ENCODE data around the gene SEPTIN2. TPM values are rescaled to one million over a fixed set of nuclear protein-coding genes. Genes with fewer than 3 reads are reported as not detected.

The SEPTIN2 gene
- polyA plus RNA-seq (2013): 334 and 340 TPM in 2 replicates

GRCh38 chr2:241315879-241316631 is at the start of gene SEPTIN2:
Gene SEPTIN2, plus strand, starts transcription at chr2:241315925. Its CDS starts 8,308 bp downstream, at chr2:241324233.
- Histone ChIP-seq H4K8ac (ENCODE audit: low read depth, low read length) (peak within 1 kb of the TSS; percentile 97), H3K4me2 (ENCODE audit: low read length) (peak within 1 kb of the TSS; percentile 92), H3K4me3 (ENCODE audit: low read depth, low read length) (peak within 1 kb of the TSS; percentile 99), H3K27me3 (ENCODE audit: insufficient read depth, low read length) (no peaks in the 10 kb centered on the region), H3K14ac (ENCODE audit: low read length) (peak within 1 kb of the TSS; percentile 100), H3K9me3 (ENCODE audit: insufficient read depth, low read depth, low read length) (no peaks in the 10 kb centered on the region), H3K23ac (ENCODE audit: low read length) (peak within 1 kb of the TSS; percentile 62), H2BK12ac (ENCODE audit: low read length) (peak within 1 kb of the TSS; percentile 77), H3K79me1 (ENCODE audit: low read length) (peaks cover 16% of the 10 kb centered on the region), H3K4ac (ENCODE audit: low read depth, low read length) (peak within 1 kb of the TSS; percentile 100), H4K91ac (ENCODE audit: low read depth, low read length) (peak within 1 kb of the TSS; percentile 99), H2AFZ (ENCODE audit: insufficient read depth, low read length, poor library complexity) (peak within 1 kb of the TSS; percentile 80), H3K4me1 (ENCODE audit: control insufficient read depth in 1 of 2, insufficient read depth in 2 of 2, low read length in 2 of 2) (peaks cover 0 to 11% of the 10 kb centered on the region in 2 experiments), H4K12ac (ENCODE audit: low read depth, low read length) (peak within 1 kb of the TSS; percentile 98), H2BK120ac (ENCODE audit: insufficient read depth, low read length, poor library complexity) (peak within 1 kb of the TSS; percentile 96), H3K79me2 (ENCODE audit: control insufficient read depth, insufficient read depth, low read length, poor library complexity) (peaks cover 38% of the 10 kb centered on the region), H2AK5ac (ENCODE audit: low read length) (peak within 1 kb of the TSS; percentile 99), H3K18ac (ENCODE audit: low read length) (peak within 1 kb of the TSS; percentile 97), H3K27ac (ENCODE audit: low read depth, low read length) (peak within 1 kb of the TSS; percentile 95), H3K36me3 (ENCODE audit: control insufficient read depth in 1 of 2, insufficient read depth in 2 of 2, low read length in 2 of 2) (peaks cover 2% of the 10 kb centered on the region in 2 experiments), H3K9ac (ENCODE audit: low read length) (peak within 1 kb of the TSS; percentile 99), H2BK5ac (ENCODE audit: low read depth, low read length, poor library complexity) (peak within 1 kb of the TSS; percentile 96)
- DNase-seq: peak; percentile 39 to 51
- WGBS (ENCODE audit: extremely low coverage, insufficient coverage, insufficient read length): no CpG with 5 or more reads among the region's 75 CpGs

- Histone ChIP-seq H3K27ac (ENCODE audit: low read depth, low read length) (no peak overlapping the region), H2BK120ac (ENCODE audit: insufficient read depth, low read length, poor library complexity) (no peak overlapping the region), H3K23ac (ENCODE audit: low read length) (no peak overlapping the region), H3K14ac (ENCODE audit: low read length) (no peak overlapping the region), H3K36me3 (ENCODE audit: control insufficient read depth in 1 of 2, insufficient read depth in 2 of 2, low read length in 2 of 2) (peaks cover 48 to 50% of the 10 kb centered on the region in 2 experiments), H3K4me2 (ENCODE audit: low read length) (no peak overlapping the region), H2AFZ (ENCODE audit: insufficient read depth, low read length, poor library complexity) (no peak overlapping the region), H3K4ac (ENCODE audit: low read depth, low read length) (peak overlapping the region; percentile 92), H2BK12ac (ENCODE audit: low read length) (no peak overlapping the region), H4K8ac (ENCODE audit: low read depth, low read length) (no peak overlapping the region), H2BK5ac (ENCODE audit: low read depth, low read length, poor library complexity) (no peak overlapping the region), H3K27me3 (ENCODE audit: insufficient read depth, low read length) (no peaks in the 10 kb centered on the region), H4K91ac (ENCODE audit: low read depth, low read length) (no peak overlapping the region), H3K79me2 (ENCODE audit: control insufficient read depth, insufficient read depth, low read length, poor library complexity) (peaks cover 26% of the 10 kb centered on the region), H3K79me1 (ENCODE audit: low read length) (peaks cover 12% of the 10 kb centered on the region), H3K4me1 (ENCODE audit: control insufficient read depth in 1 of 2, insufficient read depth in 2 of 2, low read length in 2 of 2) (peaks cover 22 to 33% of the 10 kb centered on the region in 2 experiments), H3K9me3 (ENCODE audit: insufficient read depth, low read depth, low read length) (no peaks in the 10 kb centered on the region), H3K18ac (ENCODE audit: low read length) (no peak overlapping the region), H2AK5ac (ENCODE audit: low read length) (no peak overlapping the region), H3K4me3 (ENCODE audit: low read depth, low read length) (no peak overlapping the region), H3K9ac (ENCODE audit: low read length) (no peak overlapping the region), H4K12ac (ENCODE audit: low read depth, low read length) (no peak overlapping the region)
- no peak for DNase-seq
- WGBS (ENCODE audit: extremely low coverage, insufficient coverage, insufficient read length): no CpG with 5 or more reads among the region's 12 CpGs
Observed at GRCh38 chr2:241267249-241268067, 48.3 kb upstream of the SEPTIN2 start.

- no CpG with 5 or more reads among the region's 7 CpGs for WGBS (ENCODE audit: extremely low coverage, insufficient coverage, insufficient read length)
- Histone ChIP-seq H3K27ac (ENCODE audit: low read depth, low read length) (no peak overlapping the region), H3K18ac (ENCODE audit: low read length) (peak overlapping the region; percentile 46), H3K4me2 (ENCODE audit: low read length) (no peak overlapping the region), H3K79me2 (ENCODE audit: control insufficient read depth, insufficient read depth, low read length, poor library complexity) (peaks cover 28% of the 10 kb centered on the region), H2BK120ac (ENCODE audit: insufficient read depth, low read length, poor library complexity) (no peak overlapping the region), H4K12ac (ENCODE audit: low read depth, low read length) (no peak overlapping the region), H2BK12ac (ENCODE audit: low read length) (no peak overlapping the region), H4K91ac (ENCODE audit: low read depth, low read length) (no peak overlapping the region), H3K14ac (ENCODE audit: low read length) (no peak overlapping the region), H3K4me1 (ENCODE audit: control insufficient read depth in 1 of 2, insufficient read depth in 2 of 2, low read length in 2 of 2) (peaks cover 22 to 34% of the 10 kb centered on the region in 2 experiments), H2BK5ac (ENCODE audit: low read depth, low read length, poor library complexity) (no peak overlapping the region), H3K23ac (ENCODE audit: low read length) (no peak overlapping the region), H3K4ac (ENCODE audit: low read depth, low read length) (peak overlapping the region; percentile 3), H3K27me3 (ENCODE audit: insufficient read depth, low read length) (no peaks in the 10 kb centered on the region), H3K79me1 (ENCODE audit: low read length) (peaks cover 12% of the 10 kb centered on the region), H3K4me3 (ENCODE audit: low read depth, low read length) (no peak overlapping the region), H3K9me3 (ENCODE audit: insufficient read depth, low read depth, low read length) (no peaks in the 10 kb centered on the region), H3K9ac (ENCODE audit: low read length) (no peak overlapping the region), H4K8ac (ENCODE audit: low read depth, low read length) (no peak overlapping the region), H2AFZ (ENCODE audit: insufficient read depth, low read length, poor library complexity) (no peak overlapping the region), H3K36me3 (ENCODE audit: control insufficient read depth in 1 of 2, insufficient read depth in 2 of 2, low read length in 2 of 2) (peaks cover 40 to 42% of the 10 kb centered on the region in 2 experiments), H2AK5ac (ENCODE audit: low read length) (no peak overlapping the region)
- DNase-seq: no peak
Observed at GRCh38 chr2:241268306-241268705, 47.4 kb upstream of the SEPTIN2 start.

- peaks cover 12% of the 10 kb centered on the region for H3K79me1 ChIP-seq (ENCODE audit: low read length)
- no peaks in the 10 kb centered on the region for H3K9me3 ChIP-seq (ENCODE audit: insufficient read depth, low read depth, low read length)
- H4K91ac ChIP-seq (ENCODE audit: low read depth, low read length): no peak overlapping the region
- H3K4me2 ChIP-seq (ENCODE audit: low read length): peak overlapping the region; percentile 20
- no peak overlapping the region for H3K18ac ChIP-seq (ENCODE audit: low read length)
- peaks cover 28% of the 10 kb centered on the region for H3K79me2 ChIP-seq (ENCODE audit: control insufficient read depth, insufficient read depth, low read length, poor library complexity)
- no peak overlapping the region for H2BK12ac ChIP-seq (ENCODE audit: low read length)
- DNase-seq: peak; percentile 72 to 85
- H4K12ac ChIP-seq (ENCODE audit: low read depth, low read length): no peak overlapping the region
- peak overlapping the region; percentile 38 for H2BK5ac ChIP-seq (ENCODE audit: low read depth, low read length, poor library complexity)
- H3K14ac ChIP-seq (ENCODE audit: low read length): no peak overlapping the region
- peak overlapping the region; percentile 23 for H3K4ac ChIP-seq (ENCODE audit: low read depth, low read length)
- H3K27me3 ChIP-seq (ENCODE audit: insufficient read depth, low read length): no peaks in the 10 kb centered on the region
- H3K23ac ChIP-seq (ENCODE audit: low read length): no peak overlapping the region
- H3K9ac ChIP-seq (ENCODE audit: low read length): no peak overlapping the region
- H3K4me1 ChIP-seq (ENCODE audit: control insufficient read depth in 1 of 2, insufficient read depth in 2 of 2, low read length in 2 of 2): peaks cover 22 to 34% of the 10 kb centered on the region in 2 experiments
- no peak overlapping the region for H2BK120ac ChIP-seq (ENCODE audit: insufficient read depth, low read length, poor library complexity)
- no peak overlapping the region for H4K8ac ChIP-seq (ENCODE audit: low read depth, low read length)
- peaks cover 35 to 38% of the 10 kb centered on the region in 2 experiments for H3K36me3 ChIP-seq (ENCODE audit: control insufficient read depth in 1 of 2, insufficient read depth in 2 of 2, low read length in 2 of 2)
- H2AFZ ChIP-seq (ENCODE audit: insufficient read depth, low read length, poor library complexity): no peak overlapping the region
- H3K27ac ChIP-seq (ENCODE audit: low read depth, low read length): peak overlapping the region; percentile 48
- no peak overlapping the region for H3K4me3 ChIP-seq (ENCODE audit: low read depth, low read length)
- no peak overlapping the region for H2AK5ac ChIP-seq (ENCODE audit: low read length)
- no CpG with 5 or more reads among the region's 14 CpGs for WGBS (ENCODE audit: extremely low coverage, insufficient coverage, insufficient read length)
Observed at GRCh38 chr2:241268716-241269445, 46.8 kb upstream of the SEPTIN2 start.

Measured in trophoblast cell (in vitro differentiated cells and primary cell).